Breast epithelium (tissue), 4 donors: ENCODE data around the gene WNT8B. TPM values are rescaled to one million over a fixed set of nuclear protein-coding genes. Genes with fewer than 3 reads are reported as not detected.

Experiments
- DNase-seq, 2 donors: peaks; one replicate each; pipeline ENCODE4 v3.0.0-alpha.2; 2019; ENCODE audit warnings: low spot score in 2 of 2
- H3K27ac ChIP-seq, 2 donors: fragments of 200-600 bp; sonication (generic) in 1 of 2; one replicate each; pipeline ENCODE4 v1.5.1; 2016 to 2019; ENCODE audit warnings: mild to moderate bottlenecking in 1 of 2
- H3K27me3 ChIP-seq, 2 donors: fragments of 200-600 bp; sonication (generic) in 1 of 2; one replicate each; pipeline versions ENCODE4 v1.5.1 to v1.6.0; 2017 to 2019; ENCODE audit warnings: control low read depth in 1 of 2, mild to moderate bottlenecking in 1 of 2
- H3K36me3 ChIP-seq: fragments of 200-600 bp; one replicate; pipeline ENCODE4 v1.5.1; 2019
- H3K4me1 ChIP-seq, 2 donors: fragments of 200-600 bp; sonication (generic); one replicate each; pipeline ENCODE4 v1.5.1; 2016 to 2019; ENCODE audit warnings: control low read depth in 1 of 2
- H3K4me3 ChIP-seq, 3 donors: fragments of 200-600 bp; sonication (generic); 1 replicate in 2 of 3; 2 replicates in 1 of 3; pipeline ENCODE4 v1.5.1; 2016 to 2019; ENCODE audit warnings: mild to moderate bottlenecking in 3 of 3, moderate library complexity in 2 of 3
- H3K9me3 ChIP-seq, 2 donors: fragments of 200-600 bp; sonication (generic) in 1 of 2; one replicate each; pipeline ENCODE4 v1.5.1; 2016 to 2019; ENCODE audit warnings: control low read depth in 1 of 2
- POLR2A ChIP-seq: fragments of 450-650 bp; IDR thresholded peaks from one replicate; pipeline ENCODE4 v1.6.1; 2016; ENCODE audit warnings: antibody characterized with exemption, mild to moderate bottlenecking, moderate library complexity
- POLR2AphosphoS5 ChIP-seq, 3 donors: sonication (generic); formaldehyde crosslinking; IDR thresholded peaks; one replicate each; pipeline ENCODE4 v1.6.1; 2017; ENCODE audit warnings: antibody characterized with exemption in 3 of 3
- intact Hi-C: fragments of 100-400 bp; cut with DNase I; formaldehyde crosslinking; loops from one replicate; pipeline ENCODE4 v1.15.1; 2023; ENCODE audit warnings: low total_unique reads
- total RNA-seq, 3 donors: library from RNA; depleted of rRNA; stranded (reverse); fragments of >200 nt; gene quantifications; one replicate each; pipeline ENCODE4 v1.1.0, GENCODE V29; 2016
- TF ChIP-seq, protein P1 (sequence below), 3 donors: fragments of 450-650 bp; IDR thresholded peaks; one replicate each; pipeline ENCODE4 v1.5.1; 2016 to 2017; ENCODE audit warnings: antibody characterized with exemption in 3 of 3, mild to moderate bottlenecking in 3 of 3, moderate library complexity in 3 of 3

The WNT8B gene
- total RNA-seq, 3 donors from 2014 or later = not detected

- intact Hi-C loops = no loop called here
- TF ChIP-seq, protein P1, sequence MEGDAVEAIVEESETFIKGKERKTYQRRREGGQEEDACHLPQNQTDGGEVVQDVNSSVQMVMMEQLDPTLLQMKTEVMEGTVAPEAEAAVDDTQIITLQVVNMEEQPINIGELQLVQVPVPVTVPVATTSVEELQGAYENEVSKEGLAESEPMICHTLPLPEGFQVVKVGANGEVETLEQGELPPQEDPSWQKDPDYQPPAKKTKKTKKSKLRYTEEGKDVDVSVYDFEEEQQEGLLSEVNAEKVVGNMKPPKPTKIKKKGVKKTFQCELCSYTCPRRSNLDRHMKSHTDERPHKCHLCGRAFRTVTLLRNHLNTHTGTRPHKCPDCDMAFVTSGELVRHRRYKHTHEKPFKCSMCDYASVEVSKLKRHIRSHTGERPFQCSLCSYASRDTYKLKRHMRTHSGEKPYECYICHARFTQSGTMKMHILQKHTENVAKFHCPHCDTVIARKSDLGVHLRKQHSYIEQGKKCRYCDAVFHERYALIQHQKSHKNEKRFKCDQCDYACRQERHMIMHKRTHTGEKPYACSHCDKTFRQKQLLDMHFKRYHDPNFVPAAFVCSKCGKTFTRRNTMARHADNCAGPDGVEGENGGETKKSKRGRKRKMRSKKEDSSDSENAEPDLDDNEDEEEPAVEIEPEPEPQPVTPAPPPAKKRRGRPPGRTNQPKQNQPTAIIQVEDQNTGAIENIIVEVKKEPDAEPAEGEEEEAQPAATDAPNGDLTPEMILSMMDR (IDR thresholded peaks at IDR 0.05) = no peak
- TF ChIP-seq POLR2A = no peak
- Histone ChIP-seq H3K4me1 (no peaks in the 10 kb centered on the region), H3K9me3 (no peaks in the 10 kb centered on the region), H3K4me3 (no peak overlapping the region), H3K27ac (no peak overlapping the region), H3K27me3 (no peaks in the 10 kb centered on the region), H3K36me3 (no peaks in the 10 kb centered on the region)
- DNase-seq = no peak
These were observed 16.6 kb upstream of the WNT8B start for GRCh38 chr10:100446130-100446761.

GRCh38 chr10:100447663-100448062 is 15.1 kb upstream of the WNT8B start:
- H3K27me3 ChIP-seq = no peaks in the 10 kb centered on the region
- no peaks in the 10 kb centered on the region for H3K9me3 ChIP-seq
- no peak overlapping the region for H3K4me3 ChIP-seq
- no peak overlapping the region for H3K27ac ChIP-seq
- no peak for DNase-seq
- intact Hi-C loops = no loop called here
- H3K4me1 ChIP-seq = no peaks in the 10 kb centered on the region
- H3K36me3 ChIP-seq = no peaks in the 10 kb centered on the region
- TF ChIP-seq POLR2AphosphoS5 (IDR thresholded peaks at IDR 0.05) = no peak
- TF ChIP-seq, protein P1 (IDR thresholded peaks at IDR 0.05) = no peak

- Histone ChIP-seq H3K4me3 (no peak overlapping the region), H3K9me3 (no peaks in the 10 kb centered on the region), H3K27me3 (no peaks in the 10 kb centered on the region), H3K27ac (no peak overlapping the region), H3K4me1 (no peaks in the 10 kb centered on the region), H3K36me3 (no peaks in the 10 kb centered on the region)
- DNase-seq = no peak
- TF ChIP-seq, protein P1 (IDR thresholded peaks at IDR 0.05) = no peak
- no peak for TF ChIP-seq POLR2A
- no peak for TF ChIP-seq POLR2AphosphoS5 (IDR thresholded peaks at IDR 0.05)
- intact Hi-C loops = no loop called here
These were observed 13.9 kb upstream of the WNT8B start for GRCh38 chr10:100448951-100449350.

- Histone ChIP-seq H3K9me3 (no peaks in the 10 kb centered on the region), H3K36me3 (no peaks in the 10 kb centered on the region), H3K27ac (no peak overlapping the region), H3K4me3 (no peak overlapping the region), H3K27me3 (no peaks in the 10 kb centered on the region), H3K4me1 (no peaks in the 10 kb centered on the region)
- intact Hi-C loops = no loop called here
- TF ChIP-seq POLR2A (no peak), POLR2AphosphoS5 (IDR thresholded peaks at IDR 0.05) (no peak)
- TF ChIP-seq, protein P1 (IDR thresholded peaks at IDR 0.05) = no peak
- DNase-seq = no peak
These were observed 5.5 kb downstream of the WNT8B start for GRCh38 chr10:100468322-100468721.

DNA sequence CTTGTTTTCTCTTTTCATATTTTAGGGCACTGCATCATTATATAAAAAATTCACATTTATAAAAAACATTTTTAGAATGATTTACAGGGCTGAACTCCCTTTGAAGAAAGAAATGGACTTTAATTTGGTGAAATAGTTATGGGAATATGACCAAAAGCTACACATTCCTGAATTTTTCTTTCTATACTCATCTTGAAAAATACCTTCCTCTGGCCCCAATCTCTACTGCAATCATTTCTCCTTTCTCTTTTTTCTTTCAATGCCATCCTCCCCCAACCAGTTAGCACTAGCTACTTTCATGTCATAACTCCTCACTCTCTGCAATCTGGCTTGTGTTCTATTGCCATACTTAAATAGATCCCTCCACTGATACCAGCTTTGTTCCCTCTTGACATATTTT is 6.2 kb downstream of the WNT8B start:
- DNase-seq = no peak
- Histone ChIP-seq H3K9me3 (no peaks in the 10 kb centered on the region), H3K27me3 (no peaks in the 10 kb centered on the region), H3K4me3 (no peak overlapping the region), H3K4me1 (no peaks in the 10 kb centered on the region), H3K36me3 (no peaks in the 10 kb centered on the region), H3K27ac (no peak overlapping the region)
- TF ChIP-seq, protein P1 (IDR thresholded peaks at IDR 0.05) = no peak
- TF ChIP-seq POLR2A = no peak
- no peak for TF ChIP-seq POLR2AphosphoS5 (IDR thresholded peaks at IDR 0.05)
- intact Hi-C loops = no loop called here
